GM12878 (cell line): ENCODE results near the gene PRSS50. TPM values are rescaled to one million over a fixed set of nuclear protein-coding genes. Genes with fewer than 3 reads are reported as not detected.

Experiments
- CEBPZ ChIP-seq: fragments of 150-350 bp; IDR thresholded peaks from 2 replicates; pipeline ENCODE4 v1.6.1; 2016; ENCODE audit warnings: low read depth, low read length
- E2F8 ChIP-seq: fragments of 450-650 bp; IDR thresholded peaks from 2 replicates; pipeline ENCODE4 v1.6.1; 2018; ENCODE audit warnings: mild to moderate bottlenecking, low read depth, moderate library complexity; ENCODE audit not compliant: partially characterized antibody
- polyA plus RNA-seq, 11 experiments: library from polyadenylated mRNA; depleted of rRNA in 4 of 11; unstranded in 6 of 11; stranded (reverse) in 5 of 11; fragments of >200 nt; fragmentation: Nextera tagmentation in 4 of 11; fragmentation: Illumina TruSeq in 1 of 11; extraction: Ambion mirVana in 4 of 11; extraction: Trizol in 1 of 11; gene quantifications; 1 replicate in 1 of 11; 2 replicates in 10 of 11; pipeline versions ENCODE4 v1.2.1 to v1.2.3, GENCODE V29; 2011 to 2016; ENCODE audit warnings: inconsistent platforms in 2 of 11, missing spikeins in 2 of 11, low read depth in 1 of 11
- total RNA-seq, 4 experiments: library from RNA; depleted of rRNA in 3 of 4; stranded (reverse); fragments of >200 nt in 3 of 4; fragmentation: Illumina TruSeq in 1 of 4; extraction: Trizol in 1 of 4; gene quantifications; 2 replicates each; pipeline versions ENCODE4 v1.2.1 to v1.2.3, GENCODE V29; 2013 to 2021
- TF ChIP-seq, protein P1 (sequence below): fragments of 450-650 bp; IDR thresholded peaks from 2 replicates; pipeline ENCODE4 v1.6.1; 2016; ENCODE audit warnings: mild to moderate bottlenecking
- TF ChIP-seq, protein P2 (sequence below): fragments of 450-650 bp; formaldehyde crosslinking; IDR thresholded peaks from 2 replicates; pipeline ENCODE4 v1.4.0; 2020; ENCODE audit warnings: mild to moderate bottlenecking, moderate library complexity

PRSS50 gene
- total and polyA plus RNA-seq, 10 of the 15 experiments (the other 5 are each of a cell fraction or from before 2014, with no cell fraction given): 0.05 TPM; not detected in 9

GRCh38 chr3:46695962-46696894 is 21.4 kb downstream of the PRSS50 start (continued):
- TF ChIP-seq CEBPZ (no peak), E2F8 (no peak)
- TF ChIP-seq, protein P1, sequence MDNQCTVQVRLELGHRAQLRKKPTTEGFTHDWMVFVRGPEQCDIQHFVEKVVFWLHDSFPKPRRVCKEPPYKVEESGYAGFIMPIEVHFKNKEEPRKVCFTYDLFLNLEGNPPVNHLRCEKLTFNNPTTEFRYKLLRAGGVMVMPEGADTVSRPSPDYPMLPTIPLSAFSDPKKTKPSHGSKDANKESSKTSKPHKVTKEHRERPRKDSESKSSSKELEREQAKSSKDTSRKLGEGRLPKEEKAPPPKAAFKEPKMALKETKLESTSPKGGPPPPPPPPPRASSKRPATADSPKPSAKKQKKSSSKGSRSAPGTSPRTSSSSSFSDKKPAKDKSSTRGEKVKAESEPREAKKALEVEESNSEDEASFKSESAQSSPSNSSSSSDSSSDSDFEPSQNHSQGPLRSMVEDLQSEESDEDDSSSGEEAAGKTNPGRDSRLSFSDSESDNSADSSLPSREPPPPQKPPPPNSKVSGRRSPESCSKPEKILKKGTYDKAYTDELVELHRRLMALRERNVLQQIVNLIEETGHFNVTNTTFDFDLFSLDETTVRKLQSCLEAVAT: no peak
- TF ChIP-seq, protein P2, sequence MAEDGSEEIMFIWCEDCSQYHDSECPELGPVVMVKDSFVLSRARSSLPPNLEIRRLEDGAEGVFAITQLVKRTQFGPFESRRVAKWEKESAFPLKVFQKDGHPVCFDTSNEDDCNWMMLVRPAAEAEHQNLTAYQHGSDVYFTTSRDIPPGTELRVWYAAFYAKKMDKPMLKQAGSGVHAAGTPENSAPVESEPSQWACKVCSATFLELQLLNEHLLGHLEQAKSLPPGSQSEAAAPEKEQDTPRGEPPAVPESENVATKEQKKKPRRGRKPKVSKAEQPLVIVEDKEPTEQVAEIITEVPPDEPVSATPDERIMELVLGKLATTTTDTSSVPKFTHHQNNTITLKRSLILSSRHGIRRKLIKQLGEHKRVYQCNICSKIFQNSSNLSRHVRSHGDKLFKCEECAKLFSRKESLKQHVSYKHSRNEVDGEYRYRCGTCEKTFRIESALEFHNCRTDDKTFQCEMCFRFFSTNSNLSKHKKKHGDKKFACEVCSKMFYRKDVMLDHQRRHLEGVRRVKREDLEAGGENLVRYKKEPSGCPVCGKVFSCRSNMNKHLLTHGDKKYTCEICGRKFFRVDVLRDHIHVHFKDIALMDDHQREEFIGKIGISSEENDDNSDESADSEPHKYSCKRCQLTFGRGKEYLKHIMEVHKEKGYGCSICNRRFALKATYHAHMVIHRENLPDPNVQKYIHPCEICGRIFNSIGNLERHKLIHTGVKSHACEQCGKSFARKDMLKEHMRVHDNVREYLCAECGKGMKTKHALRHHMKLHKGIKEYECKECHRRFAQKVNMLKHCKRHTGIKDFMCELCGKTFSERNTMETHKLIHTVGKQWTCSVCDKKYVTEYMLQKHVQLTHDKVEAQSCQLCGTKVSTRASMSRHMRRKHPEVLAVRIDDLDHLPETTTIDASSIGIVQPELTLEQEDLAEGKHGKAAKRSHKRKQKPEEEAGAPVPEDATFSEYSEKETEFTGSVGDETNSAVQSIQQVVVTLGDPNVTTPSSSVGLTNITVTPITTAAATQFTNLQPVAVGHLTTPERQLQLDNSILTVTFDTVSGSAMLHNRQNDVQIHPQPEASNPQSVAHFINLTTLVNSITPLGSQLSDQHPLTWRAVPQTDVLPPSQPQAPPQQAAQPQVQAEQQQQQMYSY: no peak
